Breast epithelium (tissue), 3 donors: ENCODE data around the gene PRKG1.

Experiments
- CTCF ChIP-seq, 3 donors: fragments of 450-650 bp; IDR thresholded peaks; one replicate each; pipeline ENCODE4 v1.5.1; 2016 to 2017; ENCODE audit warnings: antibody characterized with exemption in 3 of 3, mild to moderate bottlenecking in 3 of 3, moderate library complexity in 3 of 3
- POLR2A ChIP-seq: fragments of 450-650 bp; IDR thresholded peaks from one replicate; pipeline ENCODE4 v1.6.1; 2016; ENCODE audit warnings: antibody characterized with exemption, mild to moderate bottlenecking, moderate library complexity

GRCh38 chr10:51244748-51245490 lies 170.6 kb downstream of the PRKG1 start:
- no peak for TF ChIP-seq POLR2A
- no peak for TF ChIP-seq CTCF (IDR thresholded peaks at IDR 0.05)
